RPMI8226 (cell line): ENCODE results near the gene LRRC3C.
"Not testable (repeated sequence)": the region's sequence is repeated elsewhere in the genome, so short reads cannot be mapped to it uniquely, and the experiment has no call there.

Source experiments
- DNase-seq: peaks from one replicate; pipeline ENCODE4 v3.0.0-alpha.2; 2015

Gene LRRC3C

GRCh38 chr17:39924691-39925055 lies 2.9 kb upstream of the LRRC3C start:
- no peak for DNase-seq

DNA sequence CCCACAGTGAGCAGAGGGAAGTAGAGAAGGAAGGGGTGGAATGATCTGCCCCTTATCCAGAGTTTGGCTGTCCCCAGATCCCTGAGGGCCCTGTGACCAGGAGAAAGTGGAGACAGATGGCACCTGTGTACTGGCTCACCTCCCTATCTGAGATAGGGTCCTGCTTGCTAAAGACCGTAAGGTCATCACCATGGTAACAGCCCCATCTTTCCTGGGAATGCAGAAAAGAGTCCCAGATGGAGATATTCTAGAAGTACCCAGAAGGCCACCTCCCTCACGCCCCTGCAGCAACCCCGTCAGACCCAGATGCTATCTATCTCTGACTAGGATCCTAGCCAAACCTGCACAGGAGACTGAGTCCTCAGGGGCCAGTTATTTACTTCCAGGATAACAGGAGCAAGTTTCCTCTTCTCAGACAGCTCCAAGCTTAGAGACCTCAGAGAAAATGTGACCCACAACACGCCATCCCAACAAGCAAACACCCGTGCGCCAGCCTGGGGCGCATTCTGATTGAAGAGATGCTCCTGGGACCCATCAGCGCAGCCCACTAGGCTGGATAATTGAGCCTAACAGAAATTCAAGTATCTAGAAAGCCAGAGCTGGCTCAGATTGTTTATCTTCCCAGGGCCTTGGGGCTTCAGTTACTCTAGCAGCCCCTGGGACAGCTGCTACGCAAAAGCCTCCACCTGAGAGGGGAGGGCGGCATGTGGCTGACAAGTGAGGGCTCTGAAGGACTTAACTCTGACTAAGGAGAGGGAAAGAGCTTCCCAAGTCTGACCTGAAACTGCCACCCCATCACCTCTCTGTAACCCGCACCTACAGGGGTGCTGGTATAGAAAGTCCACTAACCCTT lies 2.0 kb upstream of the LRRC3C start:
- DNase-seq = peak; percentile 41

DNA sequence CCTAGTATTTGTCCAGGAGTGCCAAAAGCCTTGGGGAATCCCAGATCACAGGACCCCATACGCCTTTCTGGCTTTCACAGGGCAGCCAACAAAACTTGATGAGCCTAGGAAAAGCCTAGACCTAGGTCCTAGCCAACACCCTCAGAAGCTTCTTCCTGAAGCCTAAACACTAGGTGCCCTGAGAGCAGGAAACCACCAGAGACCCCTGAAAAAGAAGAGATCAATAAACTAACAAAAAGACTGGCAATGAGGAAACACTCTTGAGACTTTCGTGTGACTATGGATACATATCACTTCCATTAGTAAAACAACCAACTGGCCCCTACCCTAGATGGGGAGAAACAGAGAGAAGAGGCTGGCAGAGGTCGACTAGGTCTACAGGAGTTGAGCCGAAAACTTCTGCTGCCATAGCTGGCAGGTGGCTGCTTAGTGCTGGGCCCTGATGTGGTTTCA lies 1.4 kb upstream of the LRRC3C start:
- no peak for DNase-seq

DNA sequence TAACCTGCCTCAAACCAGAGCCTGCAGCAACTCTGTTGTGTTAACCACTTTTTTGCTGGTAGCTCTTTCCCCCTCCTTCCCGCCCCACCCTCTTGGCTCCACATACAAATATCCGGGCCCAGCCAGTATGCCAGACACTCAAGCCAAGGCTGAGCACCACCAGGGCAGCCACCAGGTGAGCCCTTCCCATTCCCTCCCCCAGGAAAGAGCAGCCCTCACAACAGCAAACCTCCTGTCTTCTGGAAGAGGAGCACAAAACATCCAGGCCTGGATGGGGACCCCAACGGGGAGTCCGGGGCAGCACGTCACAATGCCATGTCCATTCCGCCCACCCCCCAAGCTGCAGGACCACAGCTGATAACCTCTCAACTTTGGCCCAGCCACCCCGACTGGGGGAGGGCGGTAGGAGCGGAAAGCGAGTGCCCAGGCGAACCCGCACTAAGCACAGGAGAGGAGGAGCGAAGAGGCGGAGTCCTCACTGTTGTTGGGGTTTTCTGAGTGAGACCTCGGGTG lies 888 bp upstream of the LRRC3C start:
- DNase-seq = peak; percentile 84

DNA sequence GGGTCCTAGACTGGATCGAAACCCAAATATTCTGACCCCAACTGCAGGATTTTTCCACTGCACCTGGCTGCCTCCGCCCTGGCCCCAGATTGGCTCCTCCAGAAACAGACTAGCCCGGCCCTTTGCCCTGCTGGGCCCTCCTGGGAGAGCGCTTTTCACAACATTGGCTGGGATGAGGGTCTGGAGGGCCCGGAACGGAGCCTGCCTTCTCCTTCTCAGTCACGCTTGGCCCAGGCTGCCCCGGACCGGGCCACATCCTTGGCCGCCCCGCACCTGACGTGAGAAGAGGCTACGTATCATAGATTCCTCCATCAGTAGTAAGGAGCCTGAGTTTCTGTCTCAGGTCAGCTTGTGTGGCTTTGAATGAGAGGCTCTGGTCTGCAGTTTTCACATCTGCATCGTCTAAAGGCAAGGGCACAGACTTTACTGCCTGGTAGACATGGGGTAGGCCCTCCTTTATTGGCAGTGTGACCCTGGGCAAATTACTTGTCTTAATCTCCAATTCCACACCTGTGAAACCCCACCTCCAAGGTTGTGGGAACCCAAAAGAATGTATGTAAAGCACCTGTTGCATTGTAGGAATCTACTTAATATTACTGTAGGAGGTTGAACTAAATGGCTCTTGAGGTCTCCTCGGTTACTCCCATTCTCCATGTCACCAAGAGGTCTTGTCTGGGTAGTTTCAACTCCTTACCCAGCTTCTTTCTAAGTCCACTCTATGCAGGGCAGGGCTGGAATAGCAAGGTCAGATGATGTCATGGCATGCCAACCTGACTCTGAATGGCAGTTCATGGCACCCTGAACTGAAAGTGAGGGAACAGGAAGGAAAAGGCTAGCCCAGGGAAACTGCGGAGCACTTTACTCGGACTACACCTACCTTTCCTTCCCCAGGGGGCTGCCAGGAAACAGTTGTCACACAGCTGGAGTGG lies 661 bp downstream of the LRRC3C start:
- DNase-seq = peak; percentile 48

GRCh38 chr17:39928858-39929645 lies 1.5 kb downstream of the LRRC3C start:
- peak; percentile 28 for DNase-seq

- DNase-seq = no peak
Observed at GRCh38 chr17:39929646-39930407, 2.3 kb downstream of the LRRC3C start.

GRCh38 chr17:39933912-39934311 lies 6.4 kb downstream of the LRRC3C start:
- DNase-seq = no peak

- DNase-seq = no peak
Observed at GRCh38 chr17:39934324-39934723, 6.8 kb downstream of the LRRC3C start.

- no peak for DNase-seq
Observed at GRCh38 chr17:39935909-39936308, 8.4 kb downstream of the LRRC3C start.

DNA sequence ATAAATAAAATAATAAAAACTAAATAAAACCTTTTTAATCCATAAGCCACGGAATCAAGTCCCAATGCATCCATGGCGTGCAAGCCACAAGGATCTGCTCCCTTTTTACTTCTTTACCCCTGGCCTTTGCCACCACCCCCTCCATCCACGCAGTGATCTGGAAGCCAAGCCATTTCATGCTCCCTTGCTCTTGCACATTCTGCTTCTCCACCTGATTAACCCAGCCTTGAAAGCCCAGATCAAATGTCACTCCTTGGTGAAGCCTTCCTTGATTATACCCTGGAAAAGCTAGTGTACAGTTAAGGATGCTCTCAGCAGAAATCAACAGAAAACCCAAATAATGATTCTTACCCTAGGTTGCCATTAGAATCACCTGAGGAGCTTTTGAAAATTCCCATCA lies 9.9 kb downstream of the LRRC3C start:
- no peak for DNase-seq

GRCh38 chr17:39938140-39938869 lies 10.8 kb downstream of the LRRC3C start:
- no peak for DNase-seq

DNA sequence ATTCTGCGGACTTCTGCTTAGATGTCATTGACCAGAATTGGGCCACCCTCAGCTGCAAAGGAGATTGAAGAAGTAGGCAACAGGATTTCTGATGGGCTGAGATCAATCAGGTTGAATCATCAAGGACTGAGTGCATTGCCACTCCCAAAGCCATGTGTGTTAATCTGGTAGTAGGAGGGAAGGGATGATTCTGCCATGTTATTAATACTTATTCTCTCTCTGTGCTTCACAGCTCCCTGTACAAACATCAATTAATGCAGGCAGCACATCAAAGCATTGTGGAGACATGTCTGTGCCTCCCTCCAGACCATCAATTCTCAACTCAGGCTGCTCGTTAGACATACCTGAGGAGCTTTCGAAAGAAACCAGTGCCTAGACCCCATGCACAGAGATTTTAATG lies 11.6 kb downstream of the LRRC3C start:
- DNase-seq = no peak

DNA sequence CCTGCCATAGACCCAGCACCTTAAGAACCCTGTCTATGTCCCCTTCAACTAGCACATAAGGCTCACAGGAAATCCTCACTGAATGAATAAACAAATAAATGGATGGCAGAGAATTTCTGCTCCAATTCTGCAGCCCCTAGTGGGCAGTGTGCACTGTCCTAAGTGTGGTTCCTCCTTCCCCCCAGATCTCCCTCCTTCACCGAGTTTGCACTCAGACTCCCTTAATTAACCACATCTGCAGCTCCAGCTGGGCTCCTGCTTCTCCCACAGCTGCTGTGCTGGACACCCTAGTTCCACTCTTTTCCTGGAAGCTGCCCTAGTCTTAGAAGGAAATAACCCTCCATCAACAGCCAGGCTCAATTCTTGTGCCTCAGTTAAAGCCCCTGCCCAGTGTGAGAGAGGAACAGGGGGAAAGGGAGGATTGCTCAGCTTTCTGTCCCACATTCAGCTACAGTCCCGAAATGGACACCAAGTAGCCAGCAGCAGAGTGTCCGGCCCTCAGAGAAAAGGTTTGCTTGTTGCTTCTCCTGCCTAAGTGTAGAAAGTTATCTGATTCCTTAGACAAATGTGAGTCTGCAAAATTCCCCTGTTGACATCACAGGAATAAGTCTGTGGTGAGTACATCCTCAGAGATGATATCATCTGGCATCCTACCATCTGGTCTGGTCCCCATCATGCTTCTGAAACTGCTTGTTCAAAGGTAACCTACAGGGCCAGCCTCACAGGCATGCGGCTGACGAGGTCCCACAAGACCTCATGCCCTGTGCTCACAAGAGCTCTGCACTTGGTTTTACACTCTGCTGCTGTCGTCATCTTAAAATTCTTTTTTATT lies 12.3 kb downstream of the LRRC3C start:
- DNase-seq = peak; percentile 86

DNA sequence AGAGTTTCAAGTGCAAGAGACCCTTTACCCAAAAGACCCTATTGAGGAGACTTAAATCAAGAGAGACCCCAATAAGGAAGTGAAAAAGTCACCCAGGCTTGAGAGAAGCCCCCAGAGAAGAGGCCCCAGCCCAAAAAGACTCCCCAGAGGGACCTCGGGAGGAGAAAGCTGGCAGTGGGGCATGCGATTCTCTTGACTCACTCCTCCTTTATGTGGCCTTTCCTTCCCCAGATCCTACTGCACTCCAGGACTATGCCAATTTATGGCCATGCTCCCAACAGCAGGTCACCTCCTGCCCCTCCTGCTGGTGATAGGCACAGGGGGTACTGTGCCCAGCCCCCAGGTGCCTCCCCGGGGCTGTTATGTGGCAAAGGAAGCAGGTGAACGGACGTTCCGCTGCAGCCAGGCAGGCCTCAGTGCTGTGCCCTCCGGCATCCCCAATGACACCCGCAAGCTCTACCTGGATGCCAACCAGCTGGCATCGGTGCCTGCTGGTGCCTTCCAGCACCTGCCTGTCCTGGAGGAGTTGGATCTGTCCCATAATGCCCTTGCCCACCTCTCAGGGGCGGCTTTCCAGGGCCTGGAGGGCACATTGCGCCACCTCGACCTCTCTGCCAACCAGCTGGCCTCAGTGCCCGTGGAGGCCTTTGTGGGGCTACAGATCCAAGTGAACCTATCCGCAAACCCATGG lies 16.3 kb downstream of the LRRC3C start:
- no peak for DNase-seq

GRCh38 chr17:39944393-39944711 lies 16.8 kb downstream of the LRRC3C start:
- no peak for DNase-seq

DNA sequence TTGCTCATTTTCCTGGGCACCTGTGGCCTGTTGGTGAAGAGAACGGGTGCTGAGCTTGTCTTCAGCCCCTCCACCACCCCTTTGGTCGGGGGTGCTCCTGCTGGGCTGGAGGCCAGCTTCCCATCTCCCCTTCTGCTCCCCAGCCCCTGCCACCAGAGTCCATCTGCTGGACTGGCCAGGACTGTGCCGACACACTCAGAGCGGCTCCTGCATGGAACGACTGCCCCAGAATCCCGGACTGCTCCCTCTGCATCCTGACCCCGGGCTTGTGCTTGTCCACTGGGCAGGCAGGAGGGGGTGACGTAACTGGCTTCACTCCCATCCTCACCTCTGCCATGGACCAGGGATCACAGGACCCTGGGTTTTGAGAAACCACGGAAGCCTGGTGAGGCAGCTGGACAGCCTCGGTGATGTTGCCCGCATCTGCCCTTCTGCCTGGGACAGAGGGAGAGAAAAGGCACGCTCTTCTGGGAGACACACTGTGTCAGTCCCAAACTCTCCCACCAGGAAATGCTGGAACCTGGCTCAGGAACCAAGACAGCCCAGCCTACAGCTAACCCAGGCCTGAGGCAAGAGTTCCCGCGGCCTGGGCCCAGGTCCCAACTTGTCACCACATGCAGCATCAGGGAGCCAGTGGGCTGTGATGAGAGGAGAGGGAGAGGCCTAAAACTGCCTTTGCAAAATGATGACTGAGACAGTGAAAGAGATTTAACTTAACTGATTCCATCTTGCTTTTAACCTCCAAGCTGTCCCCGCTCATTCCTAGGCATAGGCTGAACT lies 19.2 kb downstream of the LRRC3C start:
- DNase-seq = no peak

DNA sequence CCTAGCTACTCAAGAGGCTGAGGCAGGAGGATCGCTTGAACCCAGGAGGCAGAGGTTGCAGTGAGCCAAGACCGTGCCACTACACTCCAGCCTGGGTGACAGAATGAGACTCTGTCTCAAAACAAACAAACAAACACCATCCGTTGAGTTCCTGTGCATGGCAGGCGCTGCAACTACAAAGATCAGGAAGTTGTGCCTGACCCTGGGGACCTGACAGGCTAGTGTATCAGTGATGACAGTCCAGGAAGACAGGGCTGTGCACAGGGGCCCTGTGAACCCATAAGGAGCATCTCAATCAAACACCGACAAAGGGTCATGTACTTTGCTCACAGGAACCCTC lies 20.9 kb downstream of the LRRC3C start:
- not testable (repeated sequence) for DNase-seq

DNA sequence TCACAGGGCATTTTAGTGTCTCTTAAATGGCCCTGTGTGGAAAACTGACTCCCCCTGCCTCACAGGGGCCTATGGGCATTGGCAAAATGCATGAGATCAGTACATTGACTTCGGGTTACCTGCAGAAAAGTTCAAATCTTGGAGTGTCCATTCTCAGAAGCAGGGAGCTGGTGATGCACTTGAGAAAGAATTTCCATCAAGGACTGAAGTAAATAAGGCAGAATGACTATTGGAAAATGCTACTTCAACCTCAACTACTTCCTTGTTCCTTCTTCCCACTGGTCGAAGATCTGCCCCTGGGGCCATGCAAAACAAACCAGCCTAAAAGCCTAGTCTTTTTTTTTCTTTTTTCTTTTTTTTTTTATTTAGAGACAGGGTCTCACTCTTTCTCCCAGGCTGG lies 21.5 kb downstream of the LRRC3C start:
- DNase-seq = no peak
